Measurements from ENCODE around the gene LBR.

Gene LBR

GRCh38 chr1:225427235-225428067, at the start of gene LBR:
LBR (minus strand) TSS chr1:225428038; CDS start chr1:225424075, 3,963 bp downstream.
- peak in 1 of 2 donors; percentile 44 for DNase-seq
- TF ChIP-seq CTCF (IDR thresholded peaks at IDR 0.05) = no peak
- Histone ChIP-seq H3K4me3 (peak within 1 kb of the TSS; percentile 95 to 98), H3K27ac (peak within 1 kb of the TSS; percentile 92 to 96), H3K9me3 (no peaks in the 10 kb centered on the region), H3K4me1 (peaks cover 0 to 61% (median 31%) of the 10 kb centered on the region in 4 donors), H3K27me3 (no peaks in the 10 kb centered on the region), H3K36me3 (no peaks in the 10 kb centered on the region)
- intact Hi-C loops (cut with DNase I; ENCODE audit: low total_unique reads) = no loop called here

GRCh38 chr1:225477296-225477911, 49.6 kb upstream of the LBR start:
- H3K4me1 ChIP-seq = peaks cover 0 to 25% (median 10%) of the 10 kb centered on the region in 4 donors
- H3K4me3 ChIP-seq = no peak overlapping the region
- no peak for TF ChIP-seq CTCF (IDR thresholded peaks at IDR 0.05)
- intact Hi-C loops (cut with DNase I; ENCODE audit: low total_unique reads) = no loop called here
- H3K36me3 ChIP-seq = no peaks in the 10 kb centered on the region
- no peak overlapping the region for H3K27ac ChIP-seq
- DNase-seq = peak in 1 of 2 donors; percentile 54
- H3K27me3 ChIP-seq = no peaks in the 10 kb centered on the region
- H3K9me3 ChIP-seq = no peaks in the 10 kb centered on the region

- no peaks in the 10 kb centered on the region for H3K9me3 ChIP-seq
- DNase-seq = peak in 1 of 2 donors; percentile 34
- no peak overlapping the region for H3K27ac ChIP-seq
- peaks cover 0 to 17% (median 5%) of the 10 kb centered on the region in 4 donors for H3K4me1 ChIP-seq
- H3K27me3 ChIP-seq = no peaks in the 10 kb centered on the region
- intact Hi-C loops (cut with DNase I; ENCODE audit: low total_unique reads) = no loop called here
- no peak for TF ChIP-seq CTCF (IDR thresholded peaks at IDR 0.05)
- H3K4me3 ChIP-seq = no peak overlapping the region
- no peaks in the 10 kb centered on the region for H3K36me3 ChIP-seq
Measured at GRCh38 chr1:225476538-225476988, 48.7 kb upstream of the LBR start.

- DNase-seq = peak in 1 of 2 donors; percentile 48
- H3K4me3 ChIP-seq = no peak overlapping the region
- intact Hi-C loops (cut with DNase I; ENCODE audit: low total_unique reads) = no loop called here
- H3K9me3 ChIP-seq = no peaks in the 10 kb centered on the region
- TF ChIP-seq CTCF (IDR thresholded peaks at IDR 0.05) = no peak
- no peaks in the 10 kb centered on the region for H3K27me3 ChIP-seq
- no peak overlapping the region for H3K27ac ChIP-seq
- H3K36me3 ChIP-seq = no peaks in the 10 kb centered on the region
- peaks cover 0 to 12% (median 4%) of the 10 kb centered on the region in 4 donors for H3K4me1 ChIP-seq
Measured at GRCh38 chr1:225476100-225476511, 48.3 kb upstream of the LBR start.

- Histone ChIP-seq H3K4me3 (no peak overlapping the region), H3K27me3 (no peaks in the 10 kb centered on the region), H3K4me1 (peaks cover 0 to 11% (median 4%) of the 10 kb centered on the region in 4 donors), H3K27ac (no peak overlapping the region), H3K9me3 (no peaks in the 10 kb centered on the region), H3K36me3 (no peaks in the 10 kb centered on the region)
- intact Hi-C loops (cut with DNase I; ENCODE audit: low total_unique reads) = loop anchor here (2.0 to 5.0 kb wide), 4 partner anchors 300 to 502 kb away; no protein-coding TSS in a partner anchor
- peak; percentile 48 to 85 for DNase-seq
- peak; percentile 100 for TF ChIP-seq CTCF (IDR thresholded peaks at IDR 0.05)
Measured at GRCh38 chr1:225474986-225475820, 47.4 kb upstream of the LBR start.

Data from tibial artery (tissue), 4 donors.